GM12878 (cell line): Measurements from ENCODE around the gene GIPC1. TPM values are rescaled to one million over a fixed set of nuclear protein-coding genes. Genes with fewer than 3 reads are reported as not detected.

ENCODE experiments used
- ATAC-seq: fragments of 200-7000 bp; cut with Tn5 transposase; 3 replicates; pipeline ENCODE4 v1.9.1; 2020; ENCODE audit warnings: mild to moderate bottlenecking, moderate library complexity
- BruUV-seq: library from RNA; stranded (reverse); fragments of 400-500 nt; replicated peaks from 2 replicates; lab custom pipeline; 2021; lab: Mats Ljungman, UMichigan
- CTCF ChIA-PET: fragments of 300-600 bp; sonication (Branson Sonifier 250); formaldehyde crosslinking; extraction: SDS; loops from one replicate; lab custom pipeline; 2021; ENCODE audit warnings: inconsistent platforms; lab: Yijun Ruan, JAX
- POLR2A ChIA-PET: fragments of 350-600 bp; formaldehyde crosslinking; extraction: SDS; loops from one replicate; lab custom pipeline; 2021; ENCODE audit warnings: inconsistent platforms; lab: Charles Lee
- RAD21 ChIA-PET: fragments of 300-600 bp; sonication (Branson Sonifier 250); formaldehyde crosslinking; loops from one replicate; lab custom pipeline; 2023; ENCODE audit warnings: antibody characterized with exemption; ENCODE audit not compliant: unreplicated experiment; lab: Charles Lee
- SMC1A ChIA-PET: fragments of 300-600 bp; sonication (Branson Sonifier 250); formaldehyde crosslinking; loops from one replicate; lab custom pipeline; 2023; ENCODE audit not compliant: unreplicated experiment, uncharacterized antibody; lab: Charles Lee
- DNase-seq: peaks from one replicate; pipeline ENCODE4 v3.0.0-alpha.2; 2011; ENCODE audit warnings: low read depth, low spot score
- FAIRE-seq: peaks from 3 replicates; lab custom pipeline; 2011; peaks lifted over from hg19 to GRCh38; lab: Jason Lieb, UNC
- H2AFZ ChIP-seq: 2 replicates; pipeline ENCODE4 v1.6.0; 2011; ENCODE audit warnings: low read depth, low read length, control low read depth; ENCODE audit not compliant: control insufficient read depth
- H3K27ac ChIP-seq: 2 replicates; pipeline ENCODE4 v1.5.1; 2011; ENCODE audit warnings: control low read depth; ENCODE audit not compliant: control insufficient read depth, insufficient read depth
- H3K27me3 ChIP-seq, 2 experiments: replicated peaks in 1 of 2; 2 replicates each; pipeline versions ENCODE4 v1.6.0 to v1.6.1; 2011; ENCODE audit warnings: low read length in 1 of 2; ENCODE audit not compliant: control insufficient read depth in 2 of 2, insufficient read depth in 2 of 2
- H3K36me3 ChIP-seq, 2 experiments: 2 replicates each; pipeline ENCODE4 v1.5.1; 2011; ENCODE audit warnings: low read length in 1 of 2; ENCODE audit not compliant: control insufficient read depth in 2 of 2, insufficient read depth in 2 of 2
- H3K4me1 ChIP-seq: 2 replicates; pipeline ENCODE4 v1.6.1; 2011; ENCODE audit warnings: mild to moderate bottlenecking, low read length, moderate library complexity, mixed read lengths; ENCODE audit not compliant: control insufficient read depth, insufficient read depth
- H3K4me2 ChIP-seq: 2 replicates; pipeline ENCODE4 v1.6.0; 2011; ENCODE audit warnings: control low read depth; ENCODE audit not compliant: control insufficient read depth, insufficient read depth
- H3K4me3 ChIP-seq: fragments of 200-600 bp; sonication (generic); 2 replicates; pipeline ENCODE4 v1.5.1; 2016
- H3K79me2 ChIP-seq: 2 replicates; pipeline ENCODE4 v1.6.0; 2011; ENCODE audit warnings: low read length; ENCODE audit not compliant: control insufficient read depth, insufficient read depth
- H3K9ac ChIP-seq: 2 replicates; pipeline ENCODE4 v1.8.0; 2011; ENCODE audit warnings: low read length, control low read depth, mixed read lengths; ENCODE audit not compliant: control insufficient read depth, insufficient read depth
- H3K9me3 ChIP-seq: replicated peaks from 3 replicates; pipeline ENCODE4 v1.5.1; 2011; ENCODE audit warnings: mild to moderate bottlenecking, low read length; ENCODE audit not compliant: control insufficient read depth, insufficient read depth
- H4K20me1 ChIP-seq: 2 replicates; pipeline ENCODE4 v1.6.0; 2011; ENCODE audit not compliant: control insufficient read depth, insufficient read depth
- EP300 ChIP-seq, 2 experiments: fragments of 150-350 bp in 1 of 2; IDR thresholded peaks; 2 replicates each; pipeline ENCODE4 v1.6.1; 2011 to 2012; ENCODE audit warnings: low read depth in 2 of 2, low read length in 2 of 2, borderline replicate concordance in 1 of 2, improper control_type of control experiment in 1 of 2, inconsistent platforms in 1 of 2; ENCODE audit not compliant: control insufficient read depth in 1 of 2
- HDAC2 ChIP-seq: fragments of 200-600 bp; sonication (generic); IDR thresholded peaks from 2 replicates; pipeline ENCODE4 v1.6.1; 2017
- IRF4 ChIP-seq: IDR thresholded peaks from 2 replicates; pipeline ENCODE4 v1.6.1; 2011; ENCODE audit warnings: low read depth, low read length
- POLR2AphosphoS5 ChIP-seq: IDR thresholded peaks from 2 replicates; pipeline ENCODE4 v1.6.1; 2011; ENCODE audit warnings: mild to moderate bottlenecking, low read length, inconsistent platforms
- SMAD5 ChIP-seq: IDR thresholded peaks from 2 replicates; pipeline ENCODE4 v1.6.1; 2016; ENCODE audit warnings: antibody characterized with exemption, low read depth
- SRF ChIP-seq, 2 experiments: IDR thresholded peaks; 2 replicates each; pipeline ENCODE4 v1.6.1; 2011; ENCODE audit warnings: low read depth in 2 of 2, low read length in 2 of 2, mild to moderate bottlenecking in 1 of 2, moderate library complexity in 1 of 2
- ZBTB11 ChIP-seq: fragments of 450-650 bp; formaldehyde crosslinking; IDR thresholded peaks from 2 replicates; pipeline ENCODE4 v1.5.0; 2022; ENCODE audit warnings: mild to moderate bottlenecking, missing genetic modification characterization
- WGBS: methylation state at CpG from one replicate; pipeline ENCODE4 v1.1.6; 2016; ENCODE audit warnings: low lambda C conversion rate; ENCODE audit not compliant: insufficient replicate concordance, insufficient coverage; ENCODE audit errors: missing lambda C conversion rate; 5-methylcytosine and 5-hydroxymethylcytosine counted together
- in situ Hi-C: fragments of 300-500 bp; cut with MboI; formaldehyde crosslinking; loops from 9 replicates; pipeline ENCODE4 v1.14.3; 2018; ENCODE audit warnings: mixed read lengths
- intact Hi-C: fragments of 100-400 bp; cut with micrococcal nuclease; formaldehyde crosslinking; loops from one replicate; pipeline ENCODE4 v1.14.2; 2022; ENCODE audit not compliant: unreplicated experiment
- polyA plus RNA-seq, 11 experiments: library from polyadenylated mRNA; depleted of rRNA in 4 of 11; unstranded in 6 of 11; stranded (reverse) in 5 of 11; fragments of >200 nt; fragmentation: Nextera tagmentation in 4 of 11; fragmentation: Illumina TruSeq in 1 of 11; extraction: Ambion mirVana in 4 of 11; extraction: Trizol in 1 of 11; gene quantifications; 1 replicate in 1 of 11; 2 replicates in 10 of 11; pipeline versions ENCODE4 v1.2.1 to v1.2.3, GENCODE V29; 2011 to 2016; ENCODE audit warnings: inconsistent platforms in 2 of 11, missing spikeins in 2 of 11, low read depth in 1 of 11
- total RNA-seq, 4 experiments: library from RNA; depleted of rRNA in 3 of 4; stranded (reverse); fragments of >200 nt in 3 of 4; fragmentation: Illumina TruSeq in 1 of 4; extraction: Trizol in 1 of 4; gene quantifications; 2 replicates each; pipeline versions ENCODE4 v1.2.1 to v1.2.3, GENCODE V29; 2013 to 2021

The GIPC1 gene
- total and polyA plus RNA-seq, 10 of the 15 experiments (the other 5 are each of a cell fraction or from before 2014, with no cell fraction given) = 0.47 to 24.1 (median 13.6) TPM

- in situ Hi-C loops (no loop called here), intact Hi-C loops (loop anchor here (5.0 to 10.0 kb wide), 3 partner anchors 38 to 115 kb away; partner anchors contain the start of genes DDX39A and PKN1)
- POLR2A ChIA-PET = no interaction called here
- no peak overlapping the region for H3K9ac ChIP-seq
- H3K27me3 ChIP-seq = peaks cover 5 to 6% of the 10 kb centered on the region in 2 experiments; a peak in 3 of 4 replicates
- FAIRE-seq (no peak), DNase-seq (no peak), ATAC-seq (no peak)
- no peak for TF ChIP-seq HDAC2
- TF ChIP-seq SRF (IDR thresholded peaks at IDR 0.05; ENCODE audit: low read depth in 2 of 2, low read length in 2 of 2) = no peak
- no peak for TF ChIP-seq IRF4
- TF ChIP-seq ZBTB11 (CRISPR knock-in tag) = no peak
- no peak for TF ChIP-seq POLR2AphosphoS5
- TF ChIP-seq EP300 (IDR thresholded peaks at IDR 0.05; ENCODE audit: borderline replicate concordance in 1 of 2, control insufficient read depth in 1 of 2, low read depth in 2 of 2, low read length in 2 of 2) = no peak
- TF ChIP-seq SMAD5 = no peak
- no peaks in the 10 kb centered on the region for H4K20me1 ChIP-seq
- no peak overlapping the region for H2AFZ ChIP-seq
- SMC1A ChIA-PET = no interaction called here
- BruUV-seq = TSS peak; percentile 62
- H3K4me3 ChIP-seq = no peak overlapping the region
- H3K27ac ChIP-seq = no peak overlapping the region
- WGBS = 87% methylated on average over 31 of the region's 32 CpGs
- RAD21 ChIA-PET = no interaction called here
- no peaks in the 10 kb centered on the region for H3K4me1 ChIP-seq
- CTCF ChIA-PET = no interaction called here
- H3K36me3 ChIP-seq = peaks cover 3 to 7% of the 10 kb centered on the region in 2 experiments; a peak in 3 of 4 replicates
- no peaks in the 10 kb centered on the region for H3K9me3 ChIP-seq
- no peak overlapping the region for H3K4me2 ChIP-seq
- no peaks in the 10 kb centered on the region for H3K79me2 ChIP-seq
Measured at GRCh38 chr19:14470031-14470876, 25.7 kb downstream of the GIPC1 start.
